Endodermal cell (in vitro differentiated cells): Measurements from ENCODE around the gene SLC12A3. TPM values are rescaled to one million over a fixed set of nuclear protein-coding genes. Genes with fewer than 3 reads are reported as not detected.

ENCODE experiments used
- DNase-seq: peaks from one replicate; pipeline ENCODE4 v3.0.0-alpha.2; 2017
- H3K27ac ChIP-seq: 2 replicates; pipeline ENCODE4 v1.5.1; 2013; ENCODE audit warnings: mild to moderate bottlenecking, low read depth, low read length, moderate library complexity
- H3K27me3 ChIP-seq: 2 replicates; pipeline ENCODE4 v1.6.1; 2013; ENCODE audit warnings: mild to moderate bottlenecking, low read length, moderate library complexity; ENCODE audit not compliant: insufficient read depth, control insufficient read depth, poor library complexity, severe bottlenecking
- H3K36me3 ChIP-seq: 2 replicates; pipeline ENCODE4 v1.7.0; 2013; ENCODE audit warnings: mild to moderate bottlenecking, low read length, moderate library complexity; ENCODE audit not compliant: control insufficient read depth, insufficient read depth
- H3K4me1 ChIP-seq: one replicate; pipeline ENCODE4 v1.7.0; 2013; ENCODE audit warnings: low read length; ENCODE audit not compliant: control insufficient read depth, insufficient read depth
- H3K4me3 ChIP-seq: 2 replicates; pipeline ENCODE4 v1.5.1; 2013; ENCODE audit warnings: mild to moderate bottlenecking, low read length, moderate library complexity
- H3K9ac ChIP-seq: 2 replicates; pipeline ENCODE4 v1.6.1; 2013; ENCODE audit warnings: mild to moderate bottlenecking, low read length, moderate library complexity; ENCODE audit not compliant: poor library complexity, severe bottlenecking; ENCODE audit errors: extremely low read depth
- H3K9me3 ChIP-seq: 2 replicates; pipeline ENCODE4 v1.6.1; 2013; ENCODE audit warnings: mild to moderate bottlenecking, low read length, moderate library complexity; ENCODE audit not compliant: control insufficient read depth
- H3K27ac Mint-ChIP-seq: 2 replicates; pipeline ENCODE4 v1.8.0; 2020; ENCODE audit warnings: mixed read lengths
- H3K27me3 Mint-ChIP-seq: 2 replicates; pipeline ENCODE4 v1.8.0; 2021; ENCODE audit warnings: mild to moderate bottlenecking, mixed read lengths; ENCODE audit not compliant: insufficient read depth
- H3K36me3 Mint-ChIP-seq: 2 replicates; pipeline ENCODE4 v1.8.0; 2020; ENCODE audit warnings: low read depth, mixed read lengths
- H3K4me1 Mint-ChIP-seq: 2 replicates; pipeline ENCODE4 v1.8.0; 2020; ENCODE audit warnings: mixed read lengths
- H3K4me3 Mint-ChIP-seq: 2 replicates; pipeline ENCODE4 v1.8.0; 2020; ENCODE audit warnings: mild to moderate bottlenecking, moderate library complexity, mixed read lengths
- H3K9me3 Mint-ChIP-seq: 2 replicates; pipeline ENCODE4 v1.8.0; 2020; ENCODE audit warnings: mild to moderate bottlenecking, mixed read lengths
- WGBS, 2 experiments: methylation state at CpG; one replicate each; pipeline versions ENCODE4 v1.1.5 to v1.1.7; 2013; ENCODE audit warnings: missing lambda C conversion rate in 2 of 2, mixed read lengths in 1 of 2; ENCODE audit not compliant: insufficient coverage in 1 of 2, insufficient read length in 1 of 2; 5-methylcytosine and 5-hydroxymethylcytosine counted together
- long read RNA-seq, 4 experiments: library from polyadenylated mRNA in 2 of 4; library from RNA in 1 of 4; library from capped mRNA in 1 of 4; stranded (forward) in 3 of 4; unstranded in 1 of 4; transcript quantifications; one replicate each; pipeline ENCODE4 v2.0.0, GENCODE V29; 2020 to 2021; ENCODE audit warnings: inconsistent platforms in 1 of 4
- polyA plus RNA-seq, 2 experiments: library from polyadenylated mRNA; stranded (reverse); fragments of 50-300 nt; gene quantifications; one replicate each; pipeline ENCODE4 v1.2.3, GENCODE V29; 2013
- total RNA-seq, 2 donors: library from RNA; stranded (reverse); fragmentation: NEBNext Ultra II Directional in 1 of 2; extraction: Animal tissue kit (Norgen Biotek cat#: 25700) in 1 of 2; gene quantifications; 2 replicates in 1 of 2; 3 replicates in 1 of 2; pipeline ENCODE4 v1.2.1, GENCODE V29; 2021
- TF ChIP-seq, protein P1 (sequence below): fragments of 200-600 bp; sonication (generic); conservative IDR thresholded peaks from 2 replicates; pipeline ENCODE4 v1.5.0; 2021; ENCODE audit warnings: antibody characterized with exemption, mild to moderate bottlenecking

Gene SLC12A3, protein sequence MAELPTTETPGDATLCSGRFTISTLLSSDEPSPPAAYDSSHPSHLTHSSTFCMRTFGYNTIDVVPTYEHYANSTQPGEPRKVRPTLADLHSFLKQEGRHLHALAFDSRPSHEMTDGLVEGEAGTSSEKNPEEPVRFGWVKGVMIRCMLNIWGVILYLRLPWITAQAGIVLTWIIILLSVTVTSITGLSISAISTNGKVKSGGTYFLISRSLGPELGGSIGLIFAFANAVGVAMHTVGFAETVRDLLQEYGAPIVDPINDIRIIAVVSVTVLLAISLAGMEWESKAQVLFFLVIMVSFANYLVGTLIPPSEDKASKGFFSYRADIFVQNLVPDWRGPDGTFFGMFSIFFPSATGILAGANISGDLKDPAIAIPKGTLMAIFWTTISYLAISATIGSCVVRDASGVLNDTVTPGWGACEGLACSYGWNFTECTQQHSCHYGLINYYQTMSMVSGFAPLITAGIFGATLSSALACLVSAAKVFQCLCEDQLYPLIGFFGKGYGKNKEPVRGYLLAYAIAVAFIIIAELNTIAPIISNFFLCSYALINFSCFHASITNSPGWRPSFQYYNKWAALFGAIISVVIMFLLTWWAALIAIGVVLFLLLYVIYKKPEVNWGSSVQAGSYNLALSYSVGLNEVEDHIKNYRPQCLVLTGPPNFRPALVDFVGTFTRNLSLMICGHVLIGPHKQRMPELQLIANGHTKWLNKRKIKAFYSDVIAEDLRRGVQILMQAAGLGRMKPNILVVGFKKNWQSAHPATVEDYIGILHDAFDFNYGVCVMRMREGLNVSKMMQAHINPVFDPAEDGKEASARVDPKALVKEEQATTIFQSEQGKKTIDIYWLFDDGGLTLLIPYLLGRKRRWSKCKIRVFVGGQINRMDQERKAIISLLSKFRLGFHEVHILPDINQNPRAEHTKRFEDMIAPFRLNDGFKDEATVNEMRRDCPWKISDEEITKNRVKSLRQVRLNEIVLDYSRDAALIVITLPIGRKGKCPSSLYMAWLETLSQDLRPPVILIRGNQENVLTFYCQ
- total RNA-seq, result not detected
- polyA plus RNA-seq (2013, experiment 1 of 2), result not detected
- polyA plus RNA-seq (2013, experiment 2 of 2), result not detected
- long read RNA-seq, experiment 1, result 0 reads
- long read RNA-seq, experiment 2, result 0 reads
- long read RNA-seq, experiment 3, result 0 reads
- long read RNA-seq, experiment 4, result 0 reads

DNA sequence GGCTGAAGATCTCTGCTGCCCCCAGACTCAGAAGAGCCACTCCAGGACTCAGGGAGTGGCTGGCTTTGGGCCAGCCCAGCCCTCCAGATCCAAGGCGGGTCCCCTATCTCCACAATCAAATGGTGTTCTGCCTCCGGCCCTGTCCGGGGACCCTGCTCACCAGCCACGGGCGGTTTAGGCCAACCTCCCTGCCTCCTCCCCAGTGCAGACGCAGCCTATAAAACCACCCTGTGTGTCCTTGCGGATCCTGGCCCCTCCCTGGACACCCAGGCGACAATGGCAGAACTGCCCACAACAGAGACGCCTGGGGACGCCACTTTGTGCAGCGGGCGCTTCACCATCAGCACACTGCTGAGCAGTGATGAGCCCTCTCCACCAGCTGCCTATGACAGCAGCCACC is at the start of gene SLC12A3:
SLC12A3 (plus strand) TSS at position 248 of the 400 bp plus-strand sequence; CDS start at position 277, 29 bp downstream.
- Mint-ChIP-seq H3K27ac (no peak within 1 kb of the TSS), H3K9me3 (no peaks in the 10 kb centered on the region)
- DNase-seq, result no peak

DNA sequence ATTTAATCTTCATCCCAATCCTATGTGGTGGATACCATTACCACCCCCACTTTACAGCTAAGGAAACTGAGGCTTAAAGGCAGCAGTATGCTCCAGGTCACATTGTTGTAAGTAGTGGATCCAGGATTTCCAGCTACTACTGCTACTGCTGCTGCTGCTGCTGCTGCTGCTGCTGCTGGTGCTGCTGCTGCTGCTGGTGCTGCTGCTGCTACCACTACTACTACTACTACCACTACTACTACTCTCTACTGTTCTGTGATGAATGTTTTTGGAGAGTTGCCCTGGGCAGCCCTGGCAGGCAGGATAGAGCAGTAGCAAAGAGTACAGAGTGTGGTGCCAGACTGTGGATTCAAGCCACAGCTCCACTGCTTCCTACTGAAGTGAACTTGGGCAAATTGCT is 49.3 kb upstream of the SLC12A3 start:
- TF ChIP-seq, protein P1, sequence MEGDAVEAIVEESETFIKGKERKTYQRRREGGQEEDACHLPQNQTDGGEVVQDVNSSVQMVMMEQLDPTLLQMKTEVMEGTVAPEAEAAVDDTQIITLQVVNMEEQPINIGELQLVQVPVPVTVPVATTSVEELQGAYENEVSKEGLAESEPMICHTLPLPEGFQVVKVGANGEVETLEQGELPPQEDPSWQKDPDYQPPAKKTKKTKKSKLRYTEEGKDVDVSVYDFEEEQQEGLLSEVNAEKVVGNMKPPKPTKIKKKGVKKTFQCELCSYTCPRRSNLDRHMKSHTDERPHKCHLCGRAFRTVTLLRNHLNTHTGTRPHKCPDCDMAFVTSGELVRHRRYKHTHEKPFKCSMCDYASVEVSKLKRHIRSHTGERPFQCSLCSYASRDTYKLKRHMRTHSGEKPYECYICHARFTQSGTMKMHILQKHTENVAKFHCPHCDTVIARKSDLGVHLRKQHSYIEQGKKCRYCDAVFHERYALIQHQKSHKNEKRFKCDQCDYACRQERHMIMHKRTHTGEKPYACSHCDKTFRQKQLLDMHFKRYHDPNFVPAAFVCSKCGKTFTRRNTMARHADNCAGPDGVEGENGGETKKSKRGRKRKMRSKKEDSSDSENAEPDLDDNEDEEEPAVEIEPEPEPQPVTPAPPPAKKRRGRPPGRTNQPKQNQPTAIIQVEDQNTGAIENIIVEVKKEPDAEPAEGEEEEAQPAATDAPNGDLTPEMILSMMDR, result no peak
- H3K36me3 Mint-ChIP-seq, result peaks cover 20% of the 10 kb centered on the region
- H3K27ac Mint-ChIP-seq, result no peak overlapping the region
- H3K4me3 ChIP-seq, result no peak overlapping the region
- H3K4me1 ChIP-seq, result peaks cover 9% of the 10 kb centered on the region
- no peaks in the 10 kb centered on the region for H3K9me3 Mint-ChIP-seq
- DNase-seq, result no peak
- no peak overlapping the region for H3K4me3 Mint-ChIP-seq
- no peak overlapping the region for H3K9ac ChIP-seq
- no peaks in the 10 kb centered on the region for H3K27me3 Mint-ChIP-seq
- H3K4me1 Mint-ChIP-seq, result peaks cover 11% of the 10 kb centered on the region
- no peak overlapping the region for H3K27ac ChIP-seq
- H3K9me3 ChIP-seq, result no peaks in the 10 kb centered on the region
- H3K27me3 ChIP-seq, result no peaks in the 10 kb centered on the region
- peaks cover 20% of the 10 kb centered on the region for H3K36me3 ChIP-seq

More for the DNA sequence above, at the start of gene SLC12A3:
- peaks cover 23% of the 10 kb centered on the region for H3K4me1 ChIP-seq
- Mint-ChIP-seq H3K36me3 (no peaks in the 10 kb centered on the region), H3K4me3 (no peak within 1 kb of the TSS), H3K27me3 (no peaks in the 10 kb centered on the region), H3K4me1 (peaks cover 38% of the 10 kb centered on the region)
- H3K27me3 ChIP-seq, result no peaks in the 10 kb centered on the region
- WGBS, 2 experiments, result 85 to 89% methylated on average over 11 to 12 of the region's 12 CpGs
- no peaks in the 10 kb centered on the region for H3K36me3 ChIP-seq
- no peak within 1 kb of the TSS for H3K4me3 ChIP-seq
- H3K27ac ChIP-seq, result no peak within 1 kb of the TSS
- TF ChIP-seq, protein P1, result no peak
- H3K9me3 ChIP-seq, result no peaks in the 10 kb centered on the region
- H3K9ac ChIP-seq, result no peak within 1 kb of the TSS

DNA sequence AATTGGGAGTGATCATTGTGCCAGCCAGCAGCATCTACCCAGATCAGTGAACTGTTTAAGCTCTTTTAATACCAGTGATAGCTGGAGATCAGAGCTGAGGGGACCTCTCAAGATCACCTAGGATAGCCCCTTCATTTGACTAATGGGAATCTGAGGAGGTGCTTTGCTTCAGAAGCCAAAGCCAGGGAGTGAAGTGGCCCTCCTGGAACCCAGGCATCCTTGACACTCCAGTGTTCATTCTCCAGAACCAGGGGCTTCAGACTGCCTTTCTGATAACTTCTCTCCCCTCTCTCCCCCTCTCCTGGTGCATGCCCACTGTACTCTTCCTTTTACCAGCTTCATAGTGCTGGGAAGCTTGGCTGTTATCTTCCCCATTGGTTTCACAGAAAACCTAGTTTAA is 48.0 kb upstream of the SLC12A3 start:
- Mint-ChIP-seq H3K4me1 (peaks cover 11% of the 10 kb centered on the region), H3K9me3 (no peaks in the 10 kb centered on the region), H3K4me3 (no peak overlapping the region), H3K27ac (no peak overlapping the region), H3K27me3 (no peaks in the 10 kb centered on the region), H3K36me3 (peaks cover 33% of the 10 kb centered on the region)
- TF ChIP-seq, protein P1, result no peak
- Histone ChIP-seq H3K9ac (no peak overlapping the region), H3K27me3 (no peaks in the 10 kb centered on the region), H3K4me3 (no peak overlapping the region), H3K27ac (no peak overlapping the region), H3K9me3 (no peaks in the 10 kb centered on the region), H3K4me1 (peaks cover 9% of the 10 kb centered on the region), H3K36me3 (peaks cover 22% of the 10 kb centered on the region)
- no peak for DNase-seq
